Activated CD4-positive, alpha-beta T cell treated with anti-CD3 and anti-CD28 coated beads for 24 hours (primary cell): ENCODE results near the gene CTAGE9.

ENCODE experiments used
- DNase-seq, 2 donors: peaks; one replicate each; pipeline ENCODE4 v3.0.0-alpha.2; 2020; ENCODE audit warnings: low read depth in 2 of 2

The CTAGE9 gene

GRCh38 chr6:131669891-131670290 is 40.9 kb downstream of the CTAGE9 start:
- no peak for DNase-seq

GRCh38 chr6:131663578-131664165 is 47.1 kb downstream of the CTAGE9 start:
- no peak for DNase-seq

- DNase-seq, result no peak
Measured at GRCh38 chr6:131660195-131660594, 50.6 kb downstream of the CTAGE9 start.
